HG03558 (cell line): ENCODE measurements around the gene YIPF5.
A peak's percentile ranks its signal among the peaks of the same experiment; 100 is the strongest.

ENCODE experiments used
- ATAC-seq: cut with Tn5 transposase; IDR thresholded peaks from one replicate; pipeline ENCODE4 v1.9.1; 2021; ENCODE audit warnings: moderate number of reproducible peaks; ENCODE audit not compliant: unreplicated experiment; ENCODE audit errors: extremely low read depth

Gene YIPF5

GRCh38 chr5:144183254-144183889 lies 12.9 kb upstream of the YIPF5 start:
- no peak for ATAC-seq

DNA sequence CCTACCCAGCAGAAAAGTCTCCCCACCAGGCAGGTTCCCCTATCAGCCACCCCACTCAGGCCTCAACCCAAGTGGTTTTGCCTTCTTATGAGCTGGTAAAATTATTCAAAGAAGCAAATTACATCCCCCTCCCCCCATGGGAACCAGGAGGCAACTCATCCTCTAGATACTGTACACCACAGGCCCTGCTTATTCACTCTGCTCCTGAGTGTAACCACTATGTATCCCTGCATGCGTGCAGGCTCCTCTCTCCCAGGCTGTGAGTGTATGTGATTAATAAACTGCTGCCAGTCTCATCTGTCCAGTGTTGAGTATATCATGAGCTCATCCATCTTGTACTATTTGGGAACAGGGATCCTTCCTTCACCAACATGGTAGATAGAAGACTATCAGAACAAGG lies 8.8 kb upstream of the YIPF5 start:
- ATAC-seq: no peak

GRCh38 chr5:144177548-144177947 lies 7.1 kb upstream of the YIPF5 start:
- no peak for ATAC-seq

- no peak for ATAC-seq
Measured at GRCh38 chr5:144173766-144174165, 3.3 kb upstream of the YIPF5 start.

DNA sequence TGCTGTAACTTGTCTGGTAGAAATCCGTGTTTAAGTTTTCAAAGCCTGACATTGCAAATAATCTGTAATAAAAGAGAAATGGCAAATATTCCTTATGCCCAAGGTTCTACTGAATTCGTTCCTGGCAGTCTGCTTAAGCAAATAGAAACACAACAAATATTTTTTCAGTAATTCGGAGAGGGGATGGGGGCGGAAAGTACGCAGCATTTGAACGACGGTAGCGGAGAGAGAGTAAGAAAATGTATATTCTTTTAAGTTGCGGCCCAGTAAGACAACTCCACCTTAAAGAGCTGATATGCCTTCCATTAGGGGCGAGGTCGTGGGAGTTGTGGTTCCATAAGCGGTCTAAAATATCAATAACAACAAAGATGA lies 569 bp downstream of the YIPF5 start:
- no peak for ATAC-seq

GRCh38 chr5:144167998-144168397 lies 2.5 kb downstream of the YIPF5 start:
- no peak for ATAC-seq

GRCh38 chr5:144166696-144167095 lies 3.8 kb downstream of the YIPF5 start:
- ATAC-seq: no peak

- ATAC-seq: no peak
Measured at GRCh38 chr5:144162686-144163085, 7.8 kb downstream of the YIPF5 start.

- ATAC-seq: no peak
Measured at GRCh38 chr5:144156767-144157171, 13.7 kb downstream of the YIPF5 start.

- no peak for ATAC-seq
Measured at GRCh38 chr5:144151026-144151425, 19.4 kb downstream of the YIPF5 start.

DNA sequence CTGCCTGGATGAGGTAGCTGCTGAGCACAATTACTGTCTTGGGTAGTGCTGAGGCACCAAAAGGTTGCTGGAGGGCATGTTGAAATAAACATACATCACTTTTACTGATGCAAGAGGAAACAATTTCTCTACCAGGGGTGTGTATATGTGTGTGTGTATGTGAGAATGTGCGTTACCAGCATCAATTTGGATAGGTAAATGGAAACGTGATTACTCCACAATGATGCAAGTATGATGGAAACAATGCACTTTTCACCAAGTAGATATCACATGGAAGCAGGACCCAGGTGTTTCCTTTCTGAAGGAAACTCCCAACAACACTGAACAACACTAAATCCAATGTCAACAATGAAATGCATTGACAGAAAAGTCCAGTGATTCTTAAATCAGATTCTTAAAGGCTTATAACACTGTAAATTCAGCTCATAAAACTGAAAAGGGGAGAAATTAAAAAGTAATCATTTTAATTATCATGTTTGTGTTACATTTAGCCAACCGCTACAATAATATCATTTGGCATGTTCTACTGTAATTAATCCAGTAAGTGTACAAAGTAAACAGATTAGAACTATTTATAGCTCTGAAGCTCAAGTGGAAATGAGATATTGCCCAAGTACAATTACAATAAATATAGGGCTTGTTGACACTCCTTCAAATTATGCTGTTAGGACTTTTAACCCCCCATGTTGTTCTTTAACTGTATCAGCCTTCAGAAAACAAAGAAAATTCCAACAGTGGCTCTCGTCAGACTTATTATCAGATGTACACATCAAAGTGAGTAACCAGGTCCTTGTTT lies 25.3 kb downstream of the YIPF5 start:
- no peak for ATAC-seq

DNA sequence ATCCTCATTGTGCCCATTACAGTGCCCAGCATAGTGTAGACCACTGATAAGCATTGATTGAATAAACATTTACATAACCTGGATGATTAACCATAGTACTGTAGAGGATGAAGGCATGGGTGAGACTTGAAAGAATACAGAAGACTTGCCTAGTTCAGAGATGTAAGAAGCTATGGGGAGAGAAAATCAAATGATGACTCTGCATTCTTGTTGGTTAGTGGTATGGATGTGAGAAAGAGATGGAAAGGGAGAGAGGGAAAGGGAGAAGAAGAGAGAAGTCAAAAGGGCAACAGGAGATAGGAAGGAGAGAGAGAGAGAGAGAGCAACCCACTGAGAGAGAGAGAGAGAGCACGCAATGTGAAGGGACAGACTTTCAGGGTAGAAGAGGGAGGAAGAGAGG lies 26.8 kb downstream of the YIPF5 start:
- ATAC-seq: no peak

- no peak for ATAC-seq
Measured at GRCh38 chr5:144142824-144143162, 27.7 kb downstream of the YIPF5 start.

- peak; percentile 96 for ATAC-seq
Measured at GRCh38 chr5:144142139-144142823, 28.2 kb downstream of the YIPF5 start.

GRCh38 chr5:144141585-144141984 lies 28.9 kb downstream of the YIPF5 start:
- no peak for ATAC-seq

GRCh38 chr5:144139586-144139985 lies 30.9 kb downstream of the YIPF5 start:
- no peak for ATAC-seq

- ATAC-seq: no peak
Measured at GRCh38 chr5:144135113-144135762, 35.2 kb downstream of the YIPF5 start.

DNA sequence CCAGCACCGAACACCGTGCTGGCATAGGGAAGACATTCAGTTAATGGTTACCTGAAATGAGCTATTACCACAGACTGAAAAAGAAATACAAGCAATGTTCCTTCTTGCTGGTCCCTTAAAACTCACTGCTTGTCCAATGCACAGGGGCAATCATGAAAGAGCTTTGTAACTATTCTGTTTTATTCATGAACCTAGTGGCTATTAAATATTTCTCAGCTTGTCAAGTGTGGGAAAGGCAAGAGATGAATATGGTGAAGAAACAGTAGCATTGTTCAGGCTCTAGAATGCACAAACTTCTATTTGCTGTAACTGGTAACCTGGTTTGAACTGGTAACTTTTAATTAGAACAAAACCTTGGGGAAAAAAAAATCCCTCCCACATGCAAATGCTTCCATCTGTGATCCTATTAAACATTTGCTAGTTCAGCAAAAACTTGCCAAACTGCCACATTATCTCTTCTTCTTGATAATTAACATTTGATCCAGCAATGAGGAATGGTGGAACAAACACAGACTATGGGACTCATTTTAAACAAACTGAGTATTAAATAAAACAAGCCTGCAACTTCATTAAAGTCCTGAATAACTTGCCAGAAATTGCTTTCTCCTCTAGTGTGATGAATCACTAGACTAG lies 36.1 kb downstream of the YIPF5 start:
- ATAC-seq: no peak

DNA sequence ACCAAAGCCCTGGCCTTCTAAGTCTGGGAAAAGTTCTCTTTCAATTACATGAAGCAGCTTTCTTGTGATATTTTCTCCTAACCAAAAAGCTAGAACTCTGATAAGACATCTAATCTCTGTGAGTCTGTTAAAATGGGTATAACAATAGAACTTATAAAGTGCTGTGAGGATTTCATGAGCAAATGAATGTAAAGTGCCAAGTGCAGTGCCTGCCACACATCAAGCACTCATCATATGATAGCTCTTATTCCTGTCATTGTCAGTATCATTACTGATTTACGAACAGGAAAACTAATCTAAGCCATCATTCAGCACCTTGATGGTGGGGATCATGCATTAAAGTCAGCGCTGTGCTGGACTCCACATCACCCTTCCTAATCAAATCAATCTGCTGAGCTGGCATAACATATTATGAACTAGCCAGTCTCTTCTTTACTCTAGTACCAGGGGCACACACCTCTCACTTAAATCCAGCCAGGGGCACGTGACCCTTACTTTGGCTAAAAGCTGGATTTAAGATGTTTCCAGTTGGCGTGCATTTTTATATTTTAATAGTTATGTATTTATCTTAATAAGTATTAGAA lies 37.3 kb downstream of the YIPF5 start:
- ATAC-seq: no peak

DNA sequence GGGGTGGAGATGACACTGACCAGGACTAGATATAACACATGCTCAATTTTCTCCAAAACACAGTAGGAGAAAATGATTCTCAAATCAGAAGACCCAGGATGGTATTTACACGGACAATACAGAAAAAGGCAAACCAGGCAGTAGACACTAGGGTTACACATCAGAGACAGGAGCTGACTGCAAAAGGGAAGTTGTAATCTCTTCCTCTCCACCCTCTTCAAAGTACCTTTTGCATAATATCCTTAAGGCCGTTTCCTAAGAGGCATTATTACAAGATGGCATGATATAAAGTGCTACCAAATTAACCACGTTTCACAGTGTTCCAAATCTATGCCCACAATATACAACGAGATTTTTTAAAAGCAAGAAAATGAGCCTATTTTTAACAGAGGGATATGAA lies 39.2 kb downstream of the YIPF5 start:
- no peak for ATAC-seq
